Erythroblast (primary cell): ENCODE measurements around the gene SYNC.

Experiments
- GATA1 ChIP-seq: IDR thresholded peaks from 2 replicates; pipeline ENCODE4 v1.6.1; 2011; ENCODE audit warnings: low read depth, mild to moderate bottlenecking, control low read depth, low read length, moderate library complexity
- POLR2A ChIP-seq: IDR thresholded peaks from 2 replicates; pipeline ENCODE4 v1.6.1; 2011; ENCODE audit warnings: mild to moderate bottlenecking, low read length

DNA sequence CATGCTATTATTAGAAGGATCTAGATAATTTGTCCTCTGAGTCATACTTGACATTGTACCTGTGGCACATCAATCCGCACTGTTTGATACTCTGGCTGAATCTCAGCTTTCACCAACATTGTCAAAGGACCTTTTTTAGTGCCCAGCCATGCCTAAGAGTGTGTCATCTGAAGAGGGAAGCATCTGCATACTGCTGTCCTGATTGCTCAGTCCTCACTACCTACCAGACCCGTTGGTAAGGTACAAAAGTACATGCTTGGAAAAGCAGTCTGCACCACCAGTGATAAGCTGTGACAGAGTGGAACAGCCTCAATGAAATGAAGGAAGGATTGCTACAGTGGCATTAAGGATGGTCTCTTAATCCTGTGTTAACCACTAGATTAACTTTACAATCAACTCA is 17.1 kb downstream of the SYNC start:
- no peak for TF ChIP-seq POLR2A
- TF ChIP-seq GATA1: no peak
